Adipocyte (in vitro differentiated cells): Measurements from ENCODE around the gene BCL7B.
"Not testable (repeated sequence)": the region's sequence is repeated elsewhere in the genome, so short reads cannot be mapped to it uniquely, and the experiment has no call there.

Experiments
- DNase-seq: peaks from one replicate; pipeline ENCODE4 v3.0.0-alpha.2; 2015; ENCODE audit warnings: low read depth
- H3K27me3 ChIP-seq: replicated peaks from 2 replicates; pipeline ENCODE4 v1.7.0; 2013; ENCODE audit warnings: mild to moderate bottlenecking, low read length, moderate library complexity; ENCODE audit not compliant: control insufficient read depth, insufficient read depth
- H3K36me3 ChIP-seq: 2 replicates; pipeline ENCODE4 v1.7.0; 2013; ENCODE audit warnings: low read length, mild to moderate bottlenecking, moderate library complexity; ENCODE audit not compliant: control insufficient read depth, insufficient read depth, severe bottlenecking
- H3K4me1 ChIP-seq: 2 replicates; pipeline ENCODE4 v1.7.0; 2013; ENCODE audit warnings: mild to moderate bottlenecking, low read length, moderate library complexity; ENCODE audit not compliant: control insufficient read depth, insufficient read depth
- H3K4me3 ChIP-seq: 2 replicates; pipeline ENCODE4 v1.7.0; 2013; ENCODE audit warnings: mild to moderate bottlenecking, low read length, moderate library complexity
- H3K9ac ChIP-seq: 2 replicates; pipeline ENCODE4 v1.7.0; 2013; ENCODE audit warnings: mild to moderate bottlenecking, low read length, moderate library complexity
- H3K9me3 ChIP-seq: 2 replicates; pipeline ENCODE4 v1.7.0; 2013; ENCODE audit warnings: mild to moderate bottlenecking, low read length, moderate library complexity; ENCODE audit not compliant: control insufficient read depth

The BCL7B gene

DNA sequence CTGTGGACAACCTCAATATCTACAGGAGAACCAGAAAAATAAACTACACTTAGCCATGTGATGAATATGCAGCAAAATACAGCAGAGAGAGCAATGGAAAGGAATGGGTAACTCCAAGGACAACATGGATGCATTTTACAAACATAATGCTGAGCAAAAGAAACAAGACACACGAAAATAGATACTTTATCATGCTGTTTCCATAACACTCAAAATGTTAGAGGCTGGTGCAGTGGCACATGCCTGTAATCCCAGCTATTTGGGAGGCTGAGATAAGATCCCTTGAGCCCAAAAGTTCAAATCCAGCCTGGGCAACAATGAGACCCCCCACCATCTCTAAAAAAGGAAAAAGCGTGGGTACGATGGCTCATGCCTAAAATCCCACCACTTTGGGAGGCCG is 8.3 kb downstream of the BCL7B start:
- Histone ChIP-seq H3K4me3 (no peak overlapping the region), H3K27me3 (no peaks in the 10 kb centered on the region), H3K9me3 (no peaks in the 10 kb centered on the region), H3K36me3 (peaks cover 33% of the 10 kb centered on the region), H3K9ac (no peak overlapping the region), H3K4me1 (no peaks in the 10 kb centered on the region)
- no peak for DNase-seq

DNA sequence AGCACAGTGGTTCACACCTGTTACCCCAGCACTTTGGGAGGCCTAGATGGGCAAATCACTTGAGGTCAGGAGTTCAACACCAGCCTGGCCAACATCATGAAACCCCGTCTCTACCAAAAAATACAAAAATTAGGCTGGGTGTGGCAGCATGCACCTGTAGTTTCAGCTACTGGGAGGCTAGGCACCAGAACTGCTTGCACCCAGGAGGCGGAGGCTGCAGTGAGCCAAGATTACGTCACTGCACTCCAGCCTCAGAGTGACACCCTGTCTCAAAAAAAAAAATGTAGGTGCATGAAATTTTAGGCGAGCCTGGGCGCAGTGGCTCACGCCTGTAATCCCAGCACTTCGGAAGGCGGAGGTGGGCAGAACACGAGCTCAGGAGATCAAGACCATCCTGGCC is 9.6 kb downstream of the BCL7B start:
- Histone ChIP-seq H3K36me3 (peaks cover 44% of the 10 kb centered on the region), H3K9me3 (no peaks in the 10 kb centered on the region)

DNA sequence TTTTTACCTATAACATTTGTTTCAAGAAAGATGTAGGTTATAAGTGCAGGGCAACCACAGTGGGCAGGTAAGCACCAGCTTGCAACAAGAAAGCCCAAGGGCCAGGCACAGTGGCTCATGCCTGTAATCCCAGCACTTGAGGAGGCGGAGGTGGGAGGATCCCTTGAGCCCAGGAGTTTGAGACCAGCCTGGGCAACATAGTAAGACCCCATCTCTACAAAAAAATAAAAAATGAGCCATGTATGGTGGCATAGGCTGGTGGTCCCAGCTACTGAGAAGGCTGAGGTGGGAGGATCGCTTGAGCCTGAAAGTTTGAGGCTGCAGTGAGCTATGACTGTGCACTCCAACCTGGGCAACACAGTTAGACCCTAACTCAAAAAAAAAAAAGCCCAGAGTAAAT is 12.8 kb downstream of the BCL7B start:
- Histone ChIP-seq H3K9ac (no peak overlapping the region), H3K4me3 (no peak overlapping the region), H3K4me1 (no peaks in the 10 kb centered on the region), H3K27me3 (no peaks in the 10 kb centered on the region), H3K9me3 (no peaks in the 10 kb centered on the region), H3K36me3 (peaks cover 47% of the 10 kb centered on the region)
- no peak for DNase-seq

More for the DNA sequence above, 9.6 kb downstream of the BCL7B start:
- no peak for DNase-seq
- Histone ChIP-seq H3K9ac (no peak overlapping the region), H3K4me1 (no peaks in the 10 kb centered on the region), H3K4me3 (no peak overlapping the region), H3K27me3 (no peaks in the 10 kb centered on the region)

DNA sequence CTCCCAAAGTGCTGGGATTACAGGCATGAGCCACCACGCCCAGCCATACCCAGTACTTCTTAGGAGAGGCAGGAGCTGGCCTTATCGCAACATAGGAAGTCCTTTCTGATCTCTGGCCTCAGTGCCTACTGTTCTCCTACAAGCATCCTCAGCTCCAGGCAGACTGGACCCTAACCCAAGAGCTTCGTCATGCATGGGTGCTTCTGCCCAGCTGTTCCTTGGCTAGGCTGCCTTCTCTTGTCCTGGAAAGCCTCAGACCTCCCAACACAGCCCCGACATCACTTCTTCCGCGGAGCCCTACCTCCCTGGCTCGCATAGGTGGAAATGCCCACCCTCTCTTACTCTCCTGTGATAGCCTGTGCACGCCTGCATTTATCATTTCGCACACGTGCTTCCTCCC is 15.8 kb downstream of the BCL7B start:
- Histone ChIP-seq H3K9me3 (no peaks in the 10 kb centered on the region), H3K36me3 (peaks cover 61% of the 10 kb centered on the region), H3K4me1 (no peaks in the 10 kb centered on the region), H3K27me3 (no peaks in the 10 kb centered on the region), H3K9ac (no peak overlapping the region), H3K4me3 (no peak overlapping the region)
- no peak for DNase-seq

DNA sequence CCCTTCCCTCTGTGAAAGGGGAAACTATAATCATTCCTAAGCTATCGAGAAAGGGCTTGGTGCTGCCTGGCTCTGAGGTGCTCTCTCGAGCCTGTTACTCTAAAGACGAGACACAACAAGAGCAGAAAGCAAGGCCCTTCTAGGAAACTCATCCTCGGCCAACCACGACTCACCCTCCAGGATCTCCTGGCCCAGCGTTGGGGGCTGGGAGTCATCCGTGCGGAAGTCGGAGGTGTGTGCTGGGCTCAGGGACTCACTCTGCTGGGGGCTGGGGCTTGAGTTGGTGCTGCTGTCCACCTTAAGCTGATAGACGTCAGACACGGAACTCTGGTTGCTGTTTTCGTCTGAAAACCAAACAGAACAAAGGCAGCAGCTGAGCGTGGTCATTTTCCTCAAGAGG is 17.8 kb downstream of the BCL7B start:
- H3K27me3 ChIP-seq = no peaks in the 10 kb centered on the region
- no peaks in the 10 kb centered on the region for H3K4me1 ChIP-seq
- peaks cover 74% of the 10 kb centered on the region for H3K36me3 ChIP-seq
- no peak overlapping the region for H3K4me3 ChIP-seq
- no peak for DNase-seq
- H3K9me3 ChIP-seq = no peaks in the 10 kb centered on the region
- H3K9ac ChIP-seq = no peak overlapping the region

DNA sequence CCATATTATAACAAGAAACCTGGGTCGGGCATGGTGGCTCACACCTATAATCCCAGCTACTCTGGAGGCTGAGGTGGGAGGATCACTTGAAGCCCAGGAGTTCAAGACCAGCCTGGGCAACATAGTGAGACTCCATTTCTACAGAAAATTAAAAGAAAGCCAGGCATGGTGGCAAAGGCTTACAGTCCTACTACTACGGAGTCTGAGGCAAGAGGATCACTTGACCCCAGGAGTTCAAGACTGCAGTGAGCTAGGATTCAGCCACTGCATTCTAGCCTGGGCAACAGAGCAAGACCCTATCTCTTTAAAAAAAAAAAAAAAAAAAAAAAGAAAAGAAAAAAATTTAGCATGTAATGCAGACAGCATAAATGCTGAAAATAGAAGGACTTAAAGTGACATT is 19.0 kb downstream of the BCL7B start:
- H3K36me3 ChIP-seq = peaks cover 69% of the 10 kb centered on the region
- not testable (repeated sequence) for H3K4me3 ChIP-seq, H3K9ac ChIP-seq, H3K27me3 ChIP-seq, H3K4me1 ChIP-seq, H3K9me3 ChIP-seq, DNase-seq

DNA sequence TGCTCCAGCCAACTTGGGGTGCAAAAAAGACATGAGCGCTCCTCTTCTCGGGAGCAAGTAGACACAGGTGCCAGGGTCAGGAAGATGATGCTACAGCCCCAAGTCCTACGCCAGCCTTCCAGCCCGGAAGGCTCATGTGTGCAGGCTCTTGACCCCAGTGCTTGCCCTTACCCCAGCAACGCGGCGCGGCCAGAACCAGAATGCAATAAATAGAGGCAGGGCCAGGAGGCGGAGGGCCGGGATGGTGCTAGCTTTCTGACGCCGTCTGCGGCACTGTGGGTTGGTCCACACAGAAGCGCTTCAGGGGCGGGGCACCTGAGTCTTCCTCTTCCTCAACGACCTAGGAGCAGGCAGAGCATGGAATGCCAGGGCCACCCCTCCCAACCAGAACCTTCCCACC is 20.4 kb downstream of the BCL7B start:
- H3K9ac ChIP-seq = no peak overlapping the region
- peaks cover 55% of the 10 kb centered on the region for H3K36me3 ChIP-seq
- no peaks in the 10 kb centered on the region for H3K4me1 ChIP-seq
- H3K9me3 ChIP-seq = no peaks in the 10 kb centered on the region
- no peaks in the 10 kb centered on the region for H3K27me3 ChIP-seq
- H3K4me3 ChIP-seq = no peak overlapping the region
- DNase-seq = no peak

DNA sequence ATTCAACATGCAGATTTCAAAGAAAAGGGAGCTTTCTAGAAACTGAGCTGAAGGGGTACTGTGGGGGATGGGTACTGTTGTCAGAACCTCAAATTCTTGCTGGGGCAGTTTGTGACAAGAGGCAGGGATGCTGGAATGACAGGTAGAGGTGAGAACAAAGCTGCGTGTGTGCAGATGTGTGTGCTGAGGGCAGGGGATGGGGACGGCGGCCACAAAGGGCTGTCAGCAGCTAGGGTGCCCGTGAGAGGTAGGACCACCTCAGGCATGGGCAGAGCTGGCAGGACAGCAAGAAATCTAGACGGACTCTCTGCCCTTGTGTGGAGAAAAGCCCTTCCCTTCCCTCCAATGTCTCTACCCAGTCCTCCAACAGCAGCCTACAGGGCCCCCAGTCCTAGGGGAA is 21.0 kb downstream of the BCL7B start:
- Histone ChIP-seq H3K9ac (no peak overlapping the region), H3K4me1 (no peaks in the 10 kb centered on the region), H3K4me3 (no peak overlapping the region), H3K27me3 (no peaks in the 10 kb centered on the region), H3K36me3 (peaks cover 50% of the 10 kb centered on the region), H3K9me3 (no peaks in the 10 kb centered on the region)
- no peak for DNase-seq

DNA sequence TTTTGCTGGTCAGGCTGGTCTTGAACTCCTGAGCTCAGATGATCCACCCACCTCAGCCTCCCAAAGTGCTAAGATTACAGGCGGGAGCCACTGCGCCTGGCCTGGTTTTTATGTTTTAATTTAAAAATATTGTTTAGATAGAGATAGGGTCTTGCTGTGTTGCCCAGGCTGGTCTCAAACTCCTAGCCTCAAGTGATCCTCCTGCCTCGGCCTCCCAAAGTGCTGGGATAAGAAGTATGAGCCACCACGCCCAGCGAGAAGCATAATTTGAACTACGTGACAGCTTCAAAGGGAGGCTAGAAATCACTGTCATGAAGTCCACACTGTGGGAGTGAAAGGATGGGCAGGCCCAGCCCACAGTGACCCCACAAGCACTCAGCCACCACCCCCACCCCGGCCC is 21.6 kb downstream of the BCL7B start:
- not testable (repeated sequence) for H3K9ac ChIP-seq, H3K4me3 ChIP-seq, H3K4me1 ChIP-seq, H3K27me3 ChIP-seq, DNase-seq, H3K9me3 ChIP-seq
- peaks cover 50% of the 10 kb centered on the region for H3K36me3 ChIP-seq

DNA sequence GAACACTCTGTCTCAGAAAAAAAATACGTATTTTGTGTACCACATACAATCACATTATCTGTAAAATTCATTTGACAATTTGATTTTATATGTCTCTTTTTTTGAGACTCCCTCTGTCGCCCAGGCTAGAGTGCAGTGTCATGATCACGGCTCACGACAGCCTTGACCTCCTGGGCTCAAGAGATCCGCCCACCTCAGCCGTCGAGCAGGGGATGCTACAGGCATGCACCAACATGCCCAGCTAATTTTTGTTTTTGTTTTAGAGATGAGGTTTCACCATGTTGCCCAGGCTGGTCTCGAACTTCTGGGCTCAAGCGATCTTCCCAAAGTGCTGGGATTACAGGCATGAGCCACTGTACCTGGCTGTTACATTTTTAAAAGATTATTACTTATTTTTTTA is 23.7 kb downstream of the BCL7B start:
- Histone ChIP-seq H3K27me3 (no peaks in the 10 kb centered on the region), H3K9me3 (no peaks in the 10 kb centered on the region), H3K9ac (no peak overlapping the region), H3K4me1 (no peaks in the 10 kb centered on the region), H3K4me3 (no peak overlapping the region), H3K36me3 (peaks cover 33% of the 10 kb centered on the region)
- no peak for DNase-seq

DNA sequence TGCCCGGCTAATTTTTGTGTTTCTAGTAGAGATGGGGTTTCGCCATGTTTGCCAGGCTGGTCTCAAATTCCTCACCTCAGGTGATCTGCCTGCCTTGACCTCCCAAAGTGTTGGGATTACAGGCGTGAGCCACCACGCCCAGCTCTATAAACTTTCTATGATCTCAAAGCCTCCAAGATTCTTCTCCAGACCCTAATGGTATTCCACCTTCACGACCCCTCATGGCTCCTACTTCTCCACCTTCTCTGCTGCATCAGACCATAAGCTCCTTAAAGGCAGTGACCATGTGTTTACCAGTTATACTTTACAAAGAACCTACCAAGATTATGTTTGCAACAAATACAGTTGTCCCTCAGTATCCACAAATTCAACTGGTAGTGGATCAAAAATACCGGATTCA is 25.3 kb downstream of the BCL7B start:
- Histone ChIP-seq H3K36me3 (peaks cover 18% of the 10 kb centered on the region), H3K9ac (no peak overlapping the region), H3K4me1 (no peaks in the 10 kb centered on the region), H3K9me3 (no peaks in the 10 kb centered on the region), H3K4me3 (no peak overlapping the region), H3K27me3 (no peaks in the 10 kb centered on the region)
- DNase-seq = no peak

DNA sequence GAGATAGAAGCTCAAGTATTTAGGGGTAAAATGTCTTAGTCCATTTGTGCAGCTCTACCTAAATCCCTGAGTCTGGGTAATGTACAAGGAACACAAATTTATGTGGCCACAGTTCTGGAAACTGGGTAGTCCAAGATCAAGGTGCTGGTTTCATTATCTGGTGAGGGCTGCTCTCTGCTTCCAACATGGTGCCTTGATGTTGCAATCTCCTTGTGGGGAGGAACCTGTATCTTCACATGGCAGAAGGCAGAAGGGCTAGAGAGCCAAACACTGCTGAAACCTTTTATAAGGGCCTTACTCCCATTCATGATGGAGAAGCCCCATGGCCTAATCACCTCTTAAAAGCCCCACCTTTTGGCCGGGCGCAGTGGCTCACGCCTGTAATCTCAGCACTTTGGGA is 26.7 kb downstream of the BCL7B start:
- Histone ChIP-seq H3K9me3 (no peaks in the 10 kb centered on the region), H3K36me3 (peaks cover 8% of the 10 kb centered on the region), H3K27me3 (no peaks in the 10 kb centered on the region), H3K4me3 (no peak overlapping the region), H3K4me1 (no peaks in the 10 kb centered on the region), H3K9ac (no peak overlapping the region)
- no peak for DNase-seq
